ENCODE measurements around the gene CDKN2B.

DNA sequence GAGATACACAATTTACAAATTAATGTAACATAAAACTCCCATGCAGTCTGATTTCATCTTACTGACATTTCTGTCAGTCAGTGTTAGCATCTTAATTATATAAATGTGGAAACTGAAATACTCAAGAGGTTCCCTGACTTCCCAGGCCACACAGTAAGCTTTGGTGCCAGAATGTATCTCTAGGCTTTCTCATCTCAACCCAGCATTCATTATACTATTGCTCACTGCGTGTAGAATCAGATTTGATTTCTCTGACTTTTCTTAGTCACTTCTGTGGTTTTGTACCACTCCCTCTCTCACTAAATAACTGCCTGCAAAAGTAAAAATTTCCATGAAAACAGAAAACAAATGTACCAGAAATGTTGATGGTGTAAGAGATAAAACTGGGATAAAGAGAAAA, 31.7 kb upstream of the CDKN2B start:
- TF ChIP-seq, protein P1, sequence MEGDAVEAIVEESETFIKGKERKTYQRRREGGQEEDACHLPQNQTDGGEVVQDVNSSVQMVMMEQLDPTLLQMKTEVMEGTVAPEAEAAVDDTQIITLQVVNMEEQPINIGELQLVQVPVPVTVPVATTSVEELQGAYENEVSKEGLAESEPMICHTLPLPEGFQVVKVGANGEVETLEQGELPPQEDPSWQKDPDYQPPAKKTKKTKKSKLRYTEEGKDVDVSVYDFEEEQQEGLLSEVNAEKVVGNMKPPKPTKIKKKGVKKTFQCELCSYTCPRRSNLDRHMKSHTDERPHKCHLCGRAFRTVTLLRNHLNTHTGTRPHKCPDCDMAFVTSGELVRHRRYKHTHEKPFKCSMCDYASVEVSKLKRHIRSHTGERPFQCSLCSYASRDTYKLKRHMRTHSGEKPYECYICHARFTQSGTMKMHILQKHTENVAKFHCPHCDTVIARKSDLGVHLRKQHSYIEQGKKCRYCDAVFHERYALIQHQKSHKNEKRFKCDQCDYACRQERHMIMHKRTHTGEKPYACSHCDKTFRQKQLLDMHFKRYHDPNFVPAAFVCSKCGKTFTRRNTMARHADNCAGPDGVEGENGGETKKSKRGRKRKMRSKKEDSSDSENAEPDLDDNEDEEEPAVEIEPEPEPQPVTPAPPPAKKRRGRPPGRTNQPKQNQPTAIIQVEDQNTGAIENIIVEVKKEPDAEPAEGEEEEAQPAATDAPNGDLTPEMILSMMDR (IDR thresholded peaks at IDR 0.05 in 2 of 3, conservative IDR thresholded peaks at IDR 0.05 in 1 of 3; ENCODE audit: borderline replicate concordance in 1 of 3, insufficient read depth in 1 of 3, low read depth in 2 of 3, low read length in 2 of 3) = no peak
- TF ChIP-seq EZH2 (IDR thresholded peaks at IDR 0.05) (no peak), CEBPB (IDR thresholded peaks at IDR 0.05; ENCODE audit: low read depth) (no peak), POLR2A (IDR thresholded peaks at IDR 0.05; ENCODE audit: borderline replicate concordance, extremely low read depth, insufficient read depth, insufficient read length) (no peak), YY1 (IDR thresholded peaks at IDR 0.05; ENCODE audit: extremely low read depth, insufficient replicate concordance, low read depth, low read length) (no peak), RAD21 (IDR thresholded peaks at IDR 0.05; ENCODE audit: low read depth) (no peak)
- TF ChIP-seq, protein P2, sequence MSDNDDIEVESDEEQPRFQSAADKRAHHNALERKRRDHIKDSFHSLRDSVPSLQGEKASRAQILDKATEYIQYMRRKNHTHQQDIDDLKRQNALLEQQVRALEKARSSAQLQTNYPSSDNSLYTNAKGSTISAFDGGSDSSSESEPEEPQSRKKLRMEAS (IDR thresholded peaks at IDR 0.05) = no peak
